NOMO-1 (cell line): Measurements from ENCODE around the gene HYAL2.
"Not testable (repeated sequence)": the region's sequence is repeated elsewhere in the genome, so short reads cannot be mapped to it uniquely, and the experiment has no call there.

Source experiments
- DNase-seq, 2 experiments: peaks; one replicate each; lab custom pipeline; 2025; ENCODE audit not compliant: unreplicated experiment in 2 of 2; lab: John Stamatoyannopoulos, UW

Gene HYAL2

GRCh38 chr3:50314816-50315215, 7.7 kb downstream of the HYAL2 start:
- no peak for DNase-seq

- DNase-seq: no peak
These were observed 8.2 kb downstream of the HYAL2 start for GRCh38 chr3:50314342-50314741.

DNA sequence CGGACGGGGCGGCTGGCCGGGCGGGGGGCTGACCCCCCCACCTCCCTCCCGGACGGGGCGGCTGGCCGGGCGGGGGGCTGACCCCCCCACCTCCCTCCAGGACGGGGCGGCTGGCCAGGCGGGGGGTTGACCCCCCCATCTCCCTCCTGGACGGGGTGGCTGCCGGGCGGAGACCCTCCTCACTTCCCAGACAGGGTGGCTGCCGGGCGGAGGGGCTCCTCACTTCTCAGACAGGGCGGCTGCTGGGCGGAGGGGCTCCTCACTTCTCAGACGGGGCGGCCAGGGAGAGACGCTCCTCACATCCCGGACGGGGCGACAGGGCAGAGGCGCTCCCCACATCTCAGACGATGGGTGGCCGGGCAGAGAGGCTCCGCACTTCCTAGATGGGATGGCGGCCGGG, 10.5 kb downstream of the HYAL2 start:
- not testable (repeated sequence) for DNase-seq

DNA sequence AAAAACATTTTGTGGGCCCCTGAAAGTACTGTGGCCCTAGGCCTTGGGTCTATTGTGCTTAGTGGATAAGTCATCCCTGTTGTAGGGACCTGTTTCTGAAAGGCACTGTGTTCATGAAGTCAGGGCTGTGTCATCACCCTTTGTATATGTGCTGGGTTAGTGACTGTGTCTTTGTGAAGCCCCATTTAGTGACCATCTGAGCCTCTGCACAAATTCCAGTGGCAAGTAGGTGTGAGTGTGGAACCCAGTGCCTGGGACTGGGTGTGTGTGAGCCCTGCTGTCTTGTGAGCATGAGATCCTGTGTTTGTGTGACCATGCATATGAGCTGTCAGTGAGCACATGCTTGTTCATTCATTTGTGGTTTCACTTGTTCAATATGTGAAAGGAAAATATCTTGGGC, 17.9 kb downstream of the HYAL2 start:
- DNase-seq: no peak

DNA sequence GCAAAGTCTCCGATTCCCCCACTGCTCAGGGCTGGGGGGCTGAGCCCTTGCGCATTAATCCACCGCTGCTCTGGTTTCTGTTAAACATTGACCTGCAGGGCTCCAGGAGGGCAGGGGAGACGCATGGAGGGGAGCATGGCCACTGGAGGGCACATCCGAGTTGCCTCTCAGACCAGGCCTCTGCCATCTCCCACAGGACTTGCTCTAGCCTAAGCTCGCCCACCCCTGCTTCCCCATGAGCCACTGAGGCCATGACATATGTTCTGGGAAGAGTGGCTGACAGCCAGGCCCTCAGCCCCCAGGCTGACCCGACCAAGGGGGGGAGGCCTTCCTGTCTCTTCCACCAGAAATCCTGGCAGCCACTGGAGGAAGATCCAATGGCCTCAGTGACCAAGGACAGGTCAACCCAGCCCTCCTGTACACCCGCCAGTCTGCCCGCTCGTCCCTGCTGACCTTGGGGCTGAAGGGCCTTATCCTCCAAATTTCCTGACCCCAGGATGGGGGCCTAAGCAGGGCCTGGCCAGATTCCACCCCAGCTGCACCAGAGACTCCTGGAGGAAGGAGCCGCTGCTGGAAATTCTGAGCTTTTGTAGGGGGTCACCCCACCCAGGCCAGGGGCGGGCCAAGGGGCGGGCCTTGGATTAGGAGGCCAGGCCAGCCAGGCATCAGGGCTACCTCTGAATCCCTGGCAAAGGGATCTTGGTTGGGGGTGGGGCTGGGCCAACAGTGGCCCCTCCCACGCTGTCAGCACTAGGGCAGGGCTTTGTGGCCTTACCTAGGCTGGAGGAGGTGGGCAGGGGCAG, 19.3 kb downstream of the HYAL2 start, which contains the start of gene HYAL1:
HYAL1 (minus strand) TSS at position 562 of the 803 bp plus-strand sequence. CDS start 618 bp downstream, outside the sequence.
- no peak for DNase-seq

DNA sequence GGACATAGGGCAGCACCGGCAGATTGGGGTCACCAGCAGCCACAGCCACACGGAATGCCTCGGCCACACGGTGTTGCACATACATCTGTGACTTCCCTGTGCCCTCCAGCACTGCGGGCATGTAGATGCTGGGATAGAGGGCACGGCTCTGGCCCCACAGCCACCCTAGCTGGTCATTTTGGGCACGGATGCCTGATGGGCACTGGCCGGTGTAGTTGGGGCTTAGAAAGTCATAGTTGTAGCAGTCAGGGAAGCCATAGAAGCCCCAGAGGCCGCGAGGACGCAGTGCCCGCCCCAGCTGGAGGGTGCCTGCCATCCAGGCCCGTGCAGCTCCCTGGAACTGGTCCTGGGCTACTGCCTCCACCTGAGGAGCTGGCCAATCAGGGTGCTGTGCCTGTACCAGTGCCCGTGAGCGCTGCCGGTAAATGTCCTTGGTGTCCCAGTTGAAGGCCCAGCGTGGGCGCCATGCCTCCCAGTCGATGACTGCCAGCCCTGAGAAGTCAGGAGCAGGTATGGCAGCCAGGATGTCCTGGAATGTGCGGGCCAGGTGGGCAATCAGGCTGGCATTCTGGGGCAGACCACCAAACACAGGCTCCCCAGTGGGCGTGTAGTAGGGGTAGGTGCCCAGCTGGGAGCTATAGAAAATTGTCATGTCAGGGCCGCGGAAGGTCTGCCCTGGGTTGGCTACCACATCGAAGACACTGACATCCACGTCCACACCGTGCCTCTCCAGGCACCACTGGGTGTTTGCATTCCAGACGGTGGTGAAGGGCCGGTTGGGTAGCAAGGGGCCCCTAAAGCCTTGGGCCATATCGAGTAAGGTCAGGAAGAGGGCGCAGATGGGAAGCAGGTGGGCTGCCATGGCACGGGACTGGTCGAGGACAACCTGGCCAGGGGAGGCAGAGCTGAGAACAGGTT, 20.2 kb downstream of the HYAL2 start:
- no peak for DNase-seq

DNA sequence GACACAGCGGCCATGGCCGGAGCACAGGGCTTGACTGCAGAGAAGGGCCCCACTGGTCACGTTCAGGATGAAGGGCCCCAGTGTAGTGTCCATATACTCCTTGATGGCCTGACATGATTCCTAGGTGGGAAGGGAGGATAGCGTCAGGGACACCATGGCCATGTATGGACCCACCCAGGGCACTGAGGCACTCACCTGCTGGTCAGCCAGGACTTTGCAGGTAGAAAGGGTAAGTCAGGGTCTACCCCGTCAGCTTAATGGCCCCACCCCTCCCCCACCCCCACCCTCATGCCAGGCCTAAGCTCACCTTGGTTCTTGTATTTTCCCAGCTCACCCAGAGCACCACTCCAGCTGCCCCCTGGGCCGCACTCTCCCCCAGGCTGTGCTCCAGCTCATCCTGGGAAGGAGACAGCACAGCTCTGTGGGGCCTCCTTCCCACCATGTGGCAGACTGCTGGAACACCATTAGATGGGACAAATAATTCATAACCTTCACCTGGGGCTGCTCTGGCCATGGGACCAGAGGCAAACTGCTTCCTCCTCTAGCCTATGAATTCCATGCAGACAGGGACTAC, 21.8 kb downstream of the HYAL2 start:
- DNase-seq: no peak

DNA sequence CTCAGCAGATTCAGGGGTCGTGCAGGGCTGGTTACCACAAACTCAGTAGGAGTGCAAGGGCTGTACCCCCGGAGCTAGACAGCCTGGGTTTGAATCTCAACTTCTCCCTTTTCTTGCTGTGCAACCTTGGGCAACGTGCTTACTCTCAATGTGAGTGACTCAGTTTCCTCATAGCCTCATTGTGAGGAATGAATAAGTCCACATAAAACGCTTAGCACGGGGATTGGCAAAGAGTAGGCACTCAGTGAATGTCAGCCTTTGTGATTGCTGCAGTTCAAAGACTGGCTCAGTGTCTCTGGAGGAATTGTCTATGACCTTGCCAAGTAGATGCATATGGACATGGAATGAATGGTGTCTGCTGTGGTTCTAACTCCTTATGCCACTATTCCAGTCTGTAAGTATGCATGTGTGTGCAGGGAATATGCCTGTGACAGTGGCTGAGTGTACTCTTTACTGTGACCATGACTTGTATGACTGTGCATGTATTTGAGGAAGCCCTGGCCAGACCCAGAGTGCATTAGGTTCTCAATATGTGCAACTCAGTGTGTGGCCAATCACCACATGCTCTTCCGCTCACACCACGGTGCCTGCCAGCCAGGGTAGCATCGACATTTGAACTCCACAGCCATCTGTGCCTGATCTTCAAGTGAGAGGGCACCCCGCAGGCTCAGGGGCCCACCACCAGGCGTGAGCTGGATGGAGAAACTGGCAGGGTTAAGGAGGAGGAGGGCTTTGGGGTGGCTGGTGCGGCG, 22.4 kb downstream of the HYAL2 start:
- peak; percentile 74 to 92 for DNase-seq

GRCh38 chr3:50299638-50299928, 23.0 kb downstream of the HYAL2 start:
- no peak for DNase-seq

DNA sequence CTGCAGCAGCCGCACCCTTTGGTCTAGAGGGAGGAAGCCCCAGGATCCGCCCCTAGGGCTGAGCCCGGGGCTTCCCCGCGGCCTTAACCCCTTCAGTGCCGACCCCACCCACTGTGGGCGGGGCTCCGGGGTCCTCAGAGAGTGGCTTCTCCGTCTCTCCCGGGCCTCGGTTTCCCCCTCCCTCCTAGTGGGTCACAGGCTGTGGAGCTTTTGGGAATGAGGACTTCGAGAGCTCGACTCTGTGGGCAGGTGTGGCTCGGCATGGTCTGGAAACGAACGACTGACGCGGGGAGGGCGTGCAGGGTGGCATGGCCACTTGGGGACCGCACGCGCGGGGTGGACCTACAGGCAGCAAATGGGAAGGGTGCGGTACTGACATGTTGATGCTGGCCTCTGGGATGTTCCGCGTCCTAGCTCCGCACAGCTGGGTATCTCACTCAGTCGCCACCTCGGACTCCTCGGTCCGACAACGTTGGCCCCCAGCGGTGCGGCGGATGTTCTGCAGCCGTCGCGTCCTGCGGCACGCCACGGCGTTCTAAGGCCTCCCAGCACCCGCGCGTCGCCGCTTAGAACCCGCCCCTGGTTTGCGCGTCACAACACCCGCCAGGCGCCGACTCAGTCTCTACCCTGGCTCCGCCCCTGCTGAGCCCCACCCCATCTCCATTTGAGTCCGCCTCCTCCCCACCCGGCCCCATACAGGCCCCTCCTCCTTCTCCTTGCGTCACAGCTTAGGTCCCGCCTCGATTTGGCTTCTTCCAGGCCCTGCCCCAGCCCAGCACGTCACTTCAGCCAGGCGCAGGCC, 23.5 kb downstream of the HYAL2 start, which contains the start of the genes HYAL3 and NAA80:
HYAL3 (minus strand) TSS at position 570 of the 802 bp plus-strand sequence. CDS start 3,803 bp downstream, outside the sequence.
NAA80 (minus strand) TSS at position 570 of the 802 bp plus-strand sequence. CDS start 1,942 bp downstream, outside the sequence.
- DNase-seq: peak; percentile 99 to 100

- DNase-seq: peak in 1 of 2 experiments; percentile 35
These were observed 24.4 kb downstream of the HYAL2 start for GRCh38 chr3:50297896-50298725.

- DNase-seq: no peak
These were observed 25.2 kb downstream of the HYAL2 start for GRCh38 chr3:50297384-50297775.

- DNase-seq: no peak
These were observed 25.7 kb downstream of the HYAL2 start for GRCh38 chr3:50296721-50297383.

GRCh38 chr3:50295553-50296431, 26.8 kb downstream of the HYAL2 start:
- DNase-seq: no peak

GRCh38 chr3:50294492-50295403, 27.8 kb downstream of the HYAL2 start:
- DNase-seq: no peak

DNA sequence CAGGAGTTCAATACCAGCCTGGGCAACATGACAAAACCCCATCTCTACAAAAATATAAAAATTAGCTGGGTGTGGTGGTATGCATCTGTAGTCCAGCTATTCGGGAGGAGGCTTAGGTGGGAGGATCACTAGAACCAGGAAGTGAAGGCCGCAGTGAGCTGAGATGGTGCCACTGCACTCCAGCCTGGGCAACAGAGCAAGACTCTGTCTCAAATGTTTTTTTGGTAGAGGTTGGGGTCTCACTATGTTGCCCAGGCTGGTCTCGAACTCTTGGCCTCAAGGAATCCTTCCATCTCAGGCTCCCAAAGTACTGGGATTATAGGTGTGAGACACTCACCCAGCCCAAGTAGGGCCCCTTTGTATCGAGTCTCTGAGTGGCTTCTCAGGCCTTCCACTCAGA, 28.5 kb downstream of the HYAL2 start:
- DNase-seq: no peak
